Measurements from ENCODE around the gene SEPTIN1. TPM values are rescaled to one million over a fixed set of nuclear protein-coding genes. Genes with fewer than 3 reads are reported as not detected.

SEPTIN1 gene
- total RNA-seq, 4 donors from 2014 or later, result 2.8 to 9.8 (median 4.8) TPM

GRCh38 chr16:30355954-30356308 is 26.4 kb downstream of the SEPTIN1 start:
- peaks cover 0 to 24% (median 10%) of the 10 kb centered on the region in 4 donors for H3K36me3 ChIP-seq
- H3K4me1 ChIP-seq, result peaks cover 28 to 49% (median 32%) of the 10 kb centered on the region in 4 donors
- 44% methylated on average over 7 of the region's 7 CpGs; no CpG with 5 or more reads in 1 of the 2 donors for WGBS, 2 donors (ENCODE audit: low coverage in 1 of 2)
- no peak for DNase-seq
- no peaks in the 10 kb centered on the region for H3K27me3 ChIP-seq
- H3K27ac ChIP-seq, result peak overlapping the region; percentile 88 to 99 (median 96)
- TF ChIP-seq POLR2A (IDR thresholded peaks at IDR 0.05), result no peak
- no peak for TF ChIP-seq EP300 (IDR thresholded peaks at IDR 0.05; ENCODE audit: low read depth)
- no peak for TF ChIP-seq POLR2AphosphoS5 (IDR thresholded peaks at IDR 0.05)
- no peak for TF ChIP-seq CTCF (IDR thresholded peaks at IDR 0.05)
- intact Hi-C loops (cut with DNase I; ENCODE audit: low total_unique reads), result loop anchor here (2.0 kb wide), 1 partner anchor 45 kb away; no protein-coding TSS in a partner anchor
- no peaks in the 10 kb centered on the region for H3K9me3 ChIP-seq
- H3K4me3 ChIP-seq, result peak overlapping the region; percentile 59 to 90 (median 74)
- in situ Hi-C loops (cut with MboI; ENCODE audit: low pct_ligation_motif_present in 1 of 4, low pct_unique_long_range_greater_than_20kb in 1 of 4, low sequenced_read_pairs in 3 of 4), result no loop called here

GRCh38 chr16:30355144-30355953 is 27.0 kb downstream of the SEPTIN1 start, which contains the start of gene CD2BP2:
TSS of gene CD2BP2 (minus strand) at chr16:30355308. CDS start at chr16:30354681, 627 bp downstream.
- Histone ChIP-seq H3K27ac (peak within 1 kb of the TSS; percentile 88 to 99 (median 96)), H3K27me3 (no peaks in the 10 kb centered on the region), H3K9me3 (no peaks in the 10 kb centered on the region), H3K4me3 (peak within 1 kb of the TSS; percentile 65 to 94 (median 86)), H3K36me3 (peaks cover 0 to 27% (median 10%) of the 10 kb centered on the region in 4 donors), H3K4me1 (peaks cover 28 to 49% (median 32%) of the 10 kb centered on the region in 4 donors)
- in situ Hi-C loops (cut with MboI; ENCODE audit: low pct_ligation_motif_present in 1 of 4, low pct_unique_long_range_greater_than_20kb in 1 of 4, low sequenced_read_pairs in 3 of 4) (no loop called here), intact Hi-C loops (cut with DNase I; ENCODE audit: low total_unique reads) (loop anchor here (2.0 kb wide), 1 partner anchor 45 kb away; no protein-coding TSS in a partner anchor)
- TF ChIP-seq EP300 (IDR thresholded peaks at IDR 0.05; ENCODE audit: low read depth) (peak; percentile 37), CTCF (IDR thresholded peaks at IDR 0.05) (peak in 1 of 5 experiments; percentile 26), POLR2A (IDR thresholded peaks at IDR 0.05) (peak; percentile 11), POLR2AphosphoS5 (IDR thresholded peaks at IDR 0.05) (peak; percentile 81 to 90 (median 83))
- peak; percentile 98 for DNase-seq
- 0 to 1% methylated on average over 3 to 30 of the region's 45 CpGs for WGBS, 2 donors (ENCODE audit: low coverage in 1 of 2)

- Histone ChIP-seq H3K9me3 (no peaks in the 10 kb centered on the region), H3K4me3 (peak overlapping the region; percentile 65 to 94 (median 86)), H3K4me1 (peaks cover 28 to 49% (median 32%) of the 10 kb centered on the region in 4 donors), H3K27me3 (no peaks in the 10 kb centered on the region), H3K27ac (peak overlapping the region; percentile 88 to 99 (median 96)), H3K36me3 (peaks cover 0 to 27% (median 10%) of the 10 kb centered on the region in 4 donors)
- peak; percentile 38 for DNase-seq
- TF ChIP-seq POLR2A (IDR thresholded peaks at IDR 0.05) (no peak), CTCF (IDR thresholded peaks at IDR 0.05) (no peak), EP300 (IDR thresholded peaks at IDR 0.05; ENCODE audit: low read depth) (no peak), POLR2AphosphoS5 (IDR thresholded peaks at IDR 0.05) (no peak)
- intact Hi-C loops (cut with DNase I; ENCODE audit: low total_unique reads) (loop anchor here (2.0 to 5.0 kb wide), 2 partner anchors 46 to 1207 kb away; no protein-coding TSS in a partner anchor), in situ Hi-C loops (cut with MboI; ENCODE audit: low pct_ligation_motif_present in 1 of 4, low pct_unique_long_range_greater_than_20kb in 1 of 4, low sequenced_read_pairs in 3 of 4) (no loop called here)
- WGBS, 2 donors (ENCODE audit: low coverage in 1 of 2), result 0 to 1% methylated on average over 9 to 33 of the region's 36 CpGs
Measured at GRCh38 chr16:30354423-30355143, 27.8 kb downstream of the SEPTIN1 start.

Data from transverse colon (tissue), 4 donors.